Measurements from ENCODE around the gene RAD51.
"Not testable (repeated sequence)": the region's sequence is repeated elsewhere in the genome, so short reads cannot be mapped to it uniquely, and the experiment has no call there.

Gene RAD51

DNA sequence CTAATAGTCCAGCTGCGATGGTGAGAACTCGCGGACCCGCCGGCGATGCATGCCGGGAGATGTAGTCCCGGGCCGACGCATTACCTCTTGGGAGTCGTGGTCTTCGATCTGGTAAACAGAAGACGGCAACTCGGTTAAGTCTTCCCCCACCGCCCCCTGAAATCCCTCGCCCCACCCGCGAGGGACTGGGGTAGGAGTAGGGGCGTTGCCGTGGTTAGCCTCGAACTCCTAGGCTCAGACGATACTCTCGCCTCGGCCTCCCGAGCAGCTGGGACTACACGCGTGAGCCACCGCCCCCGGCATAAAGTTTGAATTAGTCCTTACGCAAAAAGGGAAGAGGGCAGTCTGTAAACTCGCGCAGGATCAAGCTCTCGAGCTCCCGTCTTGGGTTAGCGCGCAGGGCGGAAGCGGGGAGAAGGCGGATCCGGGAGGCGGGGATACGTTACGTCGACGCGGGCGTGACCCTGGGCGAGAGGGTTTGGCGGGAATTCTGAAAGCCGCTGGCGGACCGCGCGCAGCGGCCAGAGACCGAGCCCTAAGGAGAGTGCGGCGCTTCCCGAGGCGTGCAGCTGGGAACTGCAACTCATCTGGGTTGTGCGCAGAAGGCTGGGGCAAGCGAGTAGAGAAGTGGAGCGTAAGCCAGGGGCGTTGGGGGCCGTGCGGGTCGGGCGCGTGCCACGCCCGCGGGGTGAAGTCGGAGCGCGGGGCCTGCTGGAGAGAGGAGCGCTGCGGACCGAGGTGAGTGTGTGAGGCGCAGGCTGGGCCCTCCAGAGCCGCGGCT is at the start of gene RAD51:
TSS of gene RAD51 (plus strand) at position 487 of the 781 bp plus-strand sequence. CDS start 3,585 bp downstream, outside the sequence.
- peak; percentile 88 to 91 for DNase-seq

- no peak for DNase-seq
Measured at GRCh38 chr15:40647523-40647922, 47.5 kb upstream of the RAD51 start.

GRCh38 chr15:40650479-40650878 is 44.5 kb upstream of the RAD51 start:
- no peak for DNase-seq

- DNase-seq = no peak
Measured at GRCh38 chr15:40660686-40661085, 34.3 kb upstream of the RAD51 start.

- no peak for DNase-seq
Measured at GRCh38 chr15:40664909-40665308, 30.1 kb upstream of the RAD51 start.

DNA sequence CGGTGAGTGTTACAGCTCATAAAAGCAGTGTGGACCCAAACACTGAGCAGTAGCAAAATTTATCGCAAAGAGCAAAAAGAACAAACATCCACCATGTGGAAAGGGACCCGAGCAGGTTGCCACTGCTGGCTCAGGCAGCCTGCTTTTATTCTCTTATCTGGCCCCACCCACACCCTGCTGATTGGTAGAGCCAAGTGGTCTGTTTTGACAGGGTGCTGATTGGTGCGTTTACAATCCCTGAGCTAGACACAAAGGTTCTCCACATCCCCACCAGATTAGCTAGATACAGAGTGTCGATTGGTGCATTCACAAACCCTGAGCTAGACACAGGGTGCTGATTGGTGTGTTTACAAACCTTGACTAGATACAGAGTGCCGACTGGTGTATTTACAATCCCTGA is 18.7 kb upstream of the RAD51 start:
- not testable (repeated sequence) for DNase-seq

DNA sequence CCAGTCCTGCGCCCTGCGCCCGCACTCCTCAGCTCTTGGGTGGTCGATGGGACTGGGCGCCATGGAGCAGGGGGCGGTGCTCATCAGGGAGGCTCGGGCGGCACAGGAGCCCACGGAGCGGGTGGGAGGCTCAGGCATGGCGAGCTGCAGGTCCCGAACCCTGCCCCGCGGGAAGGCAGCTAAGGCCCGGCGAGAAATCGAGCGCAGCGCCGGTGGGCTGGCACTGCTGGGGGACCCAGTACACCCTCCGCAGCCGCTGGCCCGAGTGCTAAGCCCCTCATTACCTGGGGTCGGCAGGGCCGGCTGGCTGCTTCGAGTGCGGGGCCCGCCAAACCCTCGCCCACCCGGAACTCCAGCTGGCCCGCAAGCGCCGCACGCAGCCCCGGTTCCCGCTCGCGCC is 18.1 kb upstream of the RAD51 start:
- not testable (repeated sequence) for DNase-seq

DNA sequence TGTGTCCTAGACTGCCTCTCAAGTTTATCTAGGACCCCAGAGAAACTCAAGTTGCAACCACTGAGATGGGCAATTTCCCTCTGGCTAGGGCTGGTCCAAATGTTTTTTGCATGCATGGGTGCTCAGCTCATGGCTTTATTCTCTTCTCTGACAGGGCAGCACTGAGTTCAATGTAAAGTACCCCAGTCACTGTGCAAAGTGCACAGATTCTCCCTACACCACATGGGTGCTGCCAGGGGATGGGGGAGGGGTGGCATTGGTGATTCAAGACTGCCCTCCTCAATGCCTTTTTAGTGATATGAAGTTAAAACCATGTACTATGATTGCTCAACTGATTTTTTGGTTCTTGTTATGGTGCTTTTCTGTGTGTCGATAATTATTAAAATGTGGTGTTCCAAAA is 14.8 kb upstream of the RAD51 start:
- DNase-seq = no peak

GRCh38 chr15:40680959-40681358 is 14.0 kb upstream of the RAD51 start:
- not testable (repeated sequence) for DNase-seq

- DNase-seq = no peak
Measured at GRCh38 chr15:40684381-40684780, 10.6 kb upstream of the RAD51 start.

GRCh38 chr15:40685376-40685775 is 9.6 kb upstream of the RAD51 start:
- DNase-seq = no peak

DNA sequence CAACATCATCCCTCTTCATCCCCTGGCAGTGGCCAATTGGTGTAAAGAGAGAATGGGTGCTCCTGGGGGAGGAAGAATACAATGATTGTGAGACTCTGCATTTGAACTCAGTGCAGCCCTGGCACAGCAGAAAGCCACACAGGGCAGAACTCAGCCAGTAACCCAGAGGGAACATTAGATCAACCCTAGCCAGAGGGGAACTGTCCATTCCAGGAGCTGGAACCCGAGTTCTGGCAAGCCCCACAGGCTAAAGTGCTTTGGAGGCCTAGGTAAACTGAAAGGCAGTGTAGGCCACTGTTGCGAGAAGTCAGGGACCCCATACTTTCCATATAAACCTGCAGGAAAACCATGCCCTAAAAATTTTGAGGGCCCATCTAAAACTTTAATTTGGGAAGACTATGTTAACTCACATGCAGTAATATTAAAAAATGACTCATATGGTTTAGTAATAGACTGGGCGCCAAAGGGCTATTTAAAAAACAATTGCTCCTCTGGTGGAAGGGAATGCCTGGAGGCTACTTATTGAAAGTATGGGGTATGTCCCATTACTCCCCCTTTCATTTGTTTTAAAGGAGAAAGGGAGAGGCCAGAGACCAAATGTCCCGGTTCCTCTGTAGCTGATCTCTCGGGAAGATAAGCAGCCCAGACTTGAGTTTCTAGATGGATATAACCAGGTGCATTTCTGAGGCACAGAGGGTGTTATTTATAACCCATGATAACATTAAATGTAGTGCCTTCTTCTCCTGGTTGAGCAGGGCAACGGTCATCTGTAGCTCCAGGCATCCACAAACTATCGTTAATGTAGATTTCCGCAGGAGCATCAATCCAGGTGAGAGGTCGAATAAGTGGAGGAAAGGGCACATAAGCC is 5.8 kb upstream of the RAD51 start:
- no peak for DNase-seq

DNA sequence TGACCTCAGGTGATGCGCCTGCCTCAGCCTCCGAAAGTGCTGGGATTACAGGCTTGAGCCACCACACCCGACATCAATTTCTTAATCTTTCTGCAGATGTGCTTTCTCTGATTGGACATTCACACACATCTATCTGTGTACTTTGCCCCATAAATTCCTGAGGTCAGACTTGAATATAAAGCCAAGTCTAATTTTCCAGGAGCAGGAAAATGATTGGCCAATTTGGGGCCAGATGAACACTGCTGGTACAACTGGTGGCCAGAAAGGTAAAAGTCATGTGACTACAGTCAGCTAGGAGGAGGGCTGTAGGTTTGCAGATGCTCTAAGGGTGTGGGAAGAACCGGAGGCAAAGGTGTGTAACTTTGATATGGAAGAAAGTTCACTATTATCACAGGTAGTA is 3.2 kb upstream of the RAD51 start:
- DNase-seq = no peak

DNA sequence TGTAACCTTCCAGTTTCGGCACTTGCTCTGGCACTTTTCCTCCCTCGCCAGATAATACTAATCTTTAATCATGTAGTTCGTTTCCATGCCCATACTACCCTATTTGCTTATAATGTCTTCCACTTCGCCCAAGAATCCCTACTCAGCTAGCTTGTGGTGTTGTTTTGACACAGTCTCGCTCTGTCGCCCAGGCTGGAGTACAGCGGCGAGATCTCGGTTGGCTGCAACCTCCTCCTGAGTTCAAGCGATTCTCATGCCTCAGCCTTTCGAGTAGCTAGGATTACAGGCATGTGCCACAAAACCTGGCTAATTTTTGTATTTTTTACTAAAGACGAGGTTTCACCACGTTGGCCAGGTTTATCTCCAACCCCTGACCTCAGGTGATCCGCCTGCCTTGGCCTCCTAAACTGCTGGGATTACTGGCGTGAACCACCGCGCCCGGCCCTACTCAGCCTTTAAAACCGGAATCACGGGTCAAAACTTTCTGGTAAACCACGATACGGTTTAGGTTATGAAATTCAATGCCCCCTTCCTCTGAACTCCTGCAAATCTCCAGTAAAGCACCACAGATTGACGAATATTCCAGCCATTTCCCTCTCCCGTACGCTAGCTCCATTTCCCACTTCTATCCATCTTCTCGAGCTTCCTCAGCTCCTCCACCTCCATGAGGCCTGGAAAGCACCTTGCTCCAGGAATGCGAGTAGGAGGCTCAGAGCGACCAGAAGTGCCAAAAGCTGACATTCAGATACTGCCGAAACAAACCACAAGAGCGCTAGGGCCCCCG is 878 bp upstream of the RAD51 start:
- DNase-seq = no peak

- no peak for DNase-seq
Measured at GRCh38 chr15:40695469-40695890, 506 bp downstream of the RAD51 start.

- no peak for DNase-seq
Measured at GRCh38 chr15:40696228-40696627, 1.3 kb downstream of the RAD51 start.

GRCh38 chr15:40697916-40698315 is 2.9 kb downstream of the RAD51 start:
- DNase-seq = no peak

- no peak for DNase-seq
Measured at GRCh38 chr15:40702077-40702476, 7.1 kb downstream of the RAD51 start.

GRCh38 chr15:40706121-40706520 is 11.1 kb downstream of the RAD51 start:
- no peak for DNase-seq

DNA sequence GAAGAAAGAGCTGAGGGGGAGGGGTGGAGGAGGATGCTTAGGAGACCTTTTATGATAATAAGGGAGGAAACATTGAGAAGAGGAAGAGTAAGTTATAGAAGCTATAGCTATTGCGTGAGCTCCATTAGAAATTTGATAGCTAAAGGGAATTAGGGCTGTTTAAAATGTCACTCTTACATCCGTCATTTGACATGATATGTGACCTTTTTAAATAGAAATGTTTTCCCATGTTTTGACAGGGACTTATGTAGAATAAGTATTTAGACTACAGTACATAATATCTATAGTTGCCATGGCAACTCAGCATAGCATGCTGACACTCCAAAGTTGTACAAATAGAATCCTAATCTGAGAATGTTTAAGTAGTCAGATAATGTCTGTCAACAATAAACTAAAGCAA is 19.2 kb downstream of the RAD51 start:
- DNase-seq = no peak

GRCh38 chr15:40716165-40716564 is 21.2 kb downstream of the RAD51 start:
- DNase-seq = no peak

GRCh38 chr15:40721701-40722100 is 26.7 kb downstream of the RAD51 start:
- no peak for DNase-seq

DNA sequence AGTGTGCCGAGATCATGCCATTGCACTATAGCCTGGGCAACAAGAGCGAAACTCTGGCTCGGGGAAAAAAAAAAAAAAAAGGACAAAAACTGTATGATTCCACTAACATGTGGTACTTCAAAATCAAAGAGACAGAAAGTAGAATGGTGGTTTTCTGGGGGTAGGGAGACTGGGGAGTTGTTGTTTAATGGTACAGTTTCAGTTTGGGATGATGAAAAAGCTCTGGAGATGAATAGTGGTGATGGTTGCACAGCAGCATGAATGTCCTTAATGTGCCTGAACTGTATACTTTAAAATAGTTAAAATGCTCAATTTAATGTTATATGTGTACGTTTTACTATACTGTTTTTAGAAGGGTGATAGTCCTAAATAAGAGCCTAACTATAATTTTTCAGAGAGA is 27.4 kb downstream of the RAD51 start:
- DNase-seq = no peak
